Measurements from ENCODE around the gene CCDC171. TPM values are rescaled to one million over a fixed set of nuclear protein-coding genes. Genes with fewer than 3 reads are reported as not detected.
A peak's percentile ranks its signal among the peaks of the same experiment; 100 is the strongest.
"Not testable (repeated sequence)": the region's sequence is repeated elsewhere in the genome, so short reads cannot be mapped to it uniquely, and the experiment has no call there.

The CCDC171 gene
- total RNA-seq, 1 experiment from 2014 or later = 0.53 TPM

- not testable (repeated sequence) for H3K27me3 ChIP-seq (replicated peaks); H3K9me3 ChIP-seq (replicated peaks)
Measured at GRCh38 chr9:15592940-15593339, 40.1 kb downstream of the CCDC171 start.

DNA sequence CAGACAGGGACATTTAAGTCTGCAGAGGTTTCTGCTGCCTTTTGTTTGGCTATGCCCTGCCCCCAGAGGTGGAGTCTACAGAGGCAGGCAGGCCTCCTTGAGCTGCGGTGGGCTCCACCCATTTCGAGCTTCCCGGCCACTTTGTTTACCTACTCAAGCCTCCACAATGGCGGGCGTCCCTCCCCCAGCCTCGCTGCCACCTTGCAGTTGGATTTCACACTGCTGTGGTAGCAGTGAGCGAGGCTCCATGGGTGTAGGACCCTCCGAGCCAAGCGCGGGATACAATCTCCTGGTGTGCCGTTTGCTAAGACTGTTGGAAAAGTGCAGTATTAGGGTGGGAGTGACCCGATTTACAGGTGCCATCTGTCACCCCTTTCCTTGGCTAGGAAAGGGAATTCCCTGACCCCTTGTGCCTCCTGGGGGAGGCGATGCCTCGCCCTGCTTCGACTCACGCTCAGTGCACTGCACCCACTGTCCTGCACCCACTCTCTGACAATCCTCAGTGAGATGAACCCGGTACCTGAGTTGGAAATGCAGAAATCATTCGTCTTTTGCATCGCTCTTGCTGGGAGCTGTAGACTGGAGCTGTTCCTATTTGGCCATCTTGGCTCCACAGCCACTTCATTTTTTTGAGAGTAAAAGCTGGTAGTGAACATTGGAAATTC is 48.0 kb downstream of the CCDC171 start:
- DNase-seq (ENCODE audit: low read depth in 1 of 2, low spot score in 2 of 2); H3K27ac ChIP-seq: not testable (repeated sequence)

More at GRCh38 chr9:15592940-15593339, 40.1 kb downstream of the CCDC171 start:
- H3K36me3 ChIP-seq; DNase-seq (ENCODE audit: low read depth in 1 of 2, low spot score in 2 of 2); H3K4me1 ChIP-seq (replicated peaks); H3K4me3 ChIP-seq; H3K27ac ChIP-seq: not testable (repeated sequence)

DNA sequence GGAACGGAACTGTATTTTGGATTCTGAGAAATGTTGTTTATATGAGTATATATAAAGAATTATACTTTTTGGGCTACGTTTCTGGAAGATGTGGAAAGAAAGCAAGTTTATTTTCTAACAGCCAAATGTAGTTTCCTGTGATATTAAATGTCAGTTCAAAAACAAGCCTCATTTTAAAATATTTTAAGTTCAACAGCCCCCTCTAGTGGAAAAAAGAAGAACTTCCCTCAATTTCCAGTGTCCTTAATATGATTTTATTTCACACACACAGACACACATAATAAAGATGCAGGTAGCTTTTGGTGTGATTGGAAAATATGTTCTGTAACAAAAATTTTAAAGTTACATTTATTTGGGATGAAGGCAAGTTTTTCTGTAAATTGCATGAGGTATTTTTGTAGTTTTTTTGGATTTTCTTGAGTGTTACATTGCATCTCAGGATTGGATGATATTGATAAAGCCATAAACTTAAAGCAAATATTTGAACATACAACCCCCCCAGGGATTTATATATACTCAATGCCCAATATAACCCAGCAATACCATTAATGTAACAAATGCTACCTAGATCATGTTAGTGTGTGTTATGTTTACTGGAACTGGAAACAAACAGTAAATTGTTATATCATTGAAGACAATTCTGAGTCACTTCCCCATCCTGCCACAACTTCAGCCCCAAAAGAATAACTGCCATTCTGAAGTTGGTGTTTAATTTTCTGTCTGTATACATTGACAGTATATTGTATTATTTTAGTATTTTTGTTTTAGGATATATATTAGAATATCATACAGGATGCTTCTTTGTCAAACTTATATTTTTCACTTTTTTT is 54.0 kb downstream of the CCDC171 start:
- Histone ChIP-seq H3K9me3 (replicated peaks) (no peaks in the 10 kb centered on the region), H3K36me3 (no peaks in the 10 kb centered on the region), H3K27ac (no peak overlapping the region), H3K27me3 (replicated peaks) (no peaks in the 10 kb centered on the region), H3K4me3 (no peak overlapping the region), H3K4me1 (replicated peaks) (no peaks in the 10 kb centered on the region; the same call in 1 of the 2 replicates)
- DNase-seq (ENCODE audit: low read depth in 1 of 2, low spot score in 2 of 2) = peak in 1 of 2 experiments; percentile 42

More for the DNA sequence above, 48.0 kb downstream of the CCDC171 start:
- not testable (repeated sequence) for H3K4me1 ChIP-seq (replicated peaks); H3K27me3 ChIP-seq (replicated peaks); H3K9me3 ChIP-seq (replicated peaks); H3K4me3 ChIP-seq; H3K36me3 ChIP-seq

- Histone ChIP-seq H3K4me3 (no peak overlapping the region), H3K36me3 (no peaks in the 10 kb centered on the region)
- DNase-seq (ENCODE audit: low read depth in 1 of 2, low spot score in 2 of 2) = no peak
Measured at GRCh38 chr9:15612962-15613361, 60.1 kb downstream of the CCDC171 start.

DNA sequence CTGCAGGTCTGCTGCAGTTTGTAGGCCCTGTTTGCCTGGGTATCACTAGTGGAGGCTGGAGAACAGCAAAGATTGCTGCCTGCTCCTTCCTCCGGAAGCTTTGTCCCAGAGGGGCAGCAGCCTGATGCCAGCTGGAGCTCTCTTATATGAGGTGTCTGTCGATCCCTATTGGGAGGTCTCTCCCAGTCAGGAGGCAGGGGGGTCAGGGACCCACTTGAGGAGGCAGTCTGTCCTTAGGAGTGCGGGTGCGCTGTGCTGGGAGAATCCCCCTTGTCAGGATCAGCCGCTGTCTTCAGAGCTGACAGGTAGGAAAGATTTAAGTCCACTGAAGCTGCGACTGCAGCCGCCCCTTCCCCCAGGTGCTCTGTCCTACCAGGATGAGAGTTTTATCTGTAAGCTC is 64.9 kb downstream of the CCDC171 start:
- no peak overlapping the region for H3K4me3 ChIP-seq
- no peaks in the 10 kb centered on the region for H3K36me3 ChIP-seq
- H3K4me1 ChIP-seq (replicated peaks) = no peaks in the 10 kb centered on the region
- H3K27ac ChIP-seq = no peak overlapping the region
- DNase-seq (ENCODE audit: low read depth in 1 of 2, low spot score in 2 of 2) = no peak
- H3K9me3 ChIP-seq (replicated peaks) = no peaks in the 10 kb centered on the region
- no peaks in the 10 kb centered on the region for H3K27me3 ChIP-seq (replicated peaks)

More at GRCh38 chr9:15612962-15613361, 60.1 kb downstream of the CCDC171 start:
- Histone ChIP-seq H3K9me3 (replicated peaks) (no peaks in the 10 kb centered on the region), H3K4me1 (replicated peaks) (no peaks in the 10 kb centered on the region), H3K27ac (no peak overlapping the region), H3K27me3 (replicated peaks) (no peaks in the 10 kb centered on the region)

- Histone ChIP-seq H3K4me1 (replicated peaks) (no peaks in the 10 kb centered on the region), H3K36me3 (no peaks in the 10 kb centered on the region), H3K9me3 (replicated peaks) (no peaks in the 10 kb centered on the region), H3K4me3 (no peak overlapping the region), H3K27ac (no peak overlapping the region), H3K27me3 (replicated peaks) (no peaks in the 10 kb centered on the region)
- no peak for DNase-seq (ENCODE audit: low read depth in 1 of 2, low spot score in 2 of 2)
Measured at GRCh38 chr9:15618540-15619331, 65.9 kb downstream of the CCDC171 start.

DNA sequence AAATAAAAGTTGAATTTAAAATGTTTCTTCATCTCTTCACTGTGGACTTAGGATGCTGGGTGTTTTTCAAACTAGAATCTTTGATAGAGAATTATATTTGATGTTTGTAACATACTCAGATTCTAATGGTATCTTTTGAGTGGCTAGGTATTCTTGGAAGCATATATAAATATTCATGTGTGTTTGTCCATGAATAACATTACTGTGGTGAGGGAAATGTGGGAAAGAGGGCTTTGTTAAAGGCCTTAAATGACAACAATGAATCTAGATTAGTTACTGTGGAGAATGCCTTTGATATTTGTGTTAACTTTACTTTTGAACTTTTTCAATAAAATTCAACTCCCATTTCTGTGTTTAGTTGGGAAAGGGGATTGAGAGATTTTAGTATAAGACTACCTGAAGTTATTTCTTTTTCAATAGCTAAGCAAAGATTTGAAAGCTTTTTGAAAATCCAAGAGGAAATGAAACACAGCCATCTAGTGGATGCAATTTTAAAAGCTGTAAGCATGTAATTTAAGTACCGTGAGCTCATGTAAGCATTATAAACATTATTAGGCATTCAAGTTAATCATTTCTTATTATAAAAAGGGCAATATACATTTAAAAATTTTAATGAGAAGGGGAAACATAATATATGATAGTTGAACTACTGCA is 69.6 kb downstream of the CCDC171 start:
- Histone ChIP-seq H3K4me1 (replicated peaks) (no peaks in the 10 kb centered on the region), H3K27ac (no peak overlapping the region), H3K36me3 (no peaks in the 10 kb centered on the region), H3K4me3 (no peak overlapping the region), H3K9me3 (replicated peaks) (no peaks in the 10 kb centered on the region), H3K27me3 (replicated peaks) (no peaks in the 10 kb centered on the region)
- no peak for DNase-seq (ENCODE audit: low read depth in 1 of 2, low spot score in 2 of 2)

GRCh38 chr9:15635752-15636151 is 82.9 kb downstream of the CCDC171 start:
- Histone ChIP-seq H3K27me3 (replicated peaks) (no peaks in the 10 kb centered on the region), H3K9me3 (replicated peaks) (no peaks in the 10 kb centered on the region), H3K4me3 (no peak overlapping the region), H3K4me1 (replicated peaks) (no peaks in the 10 kb centered on the region), H3K27ac (no peak overlapping the region), H3K36me3 (no peaks in the 10 kb centered on the region)
- DNase-seq (ENCODE audit: low read depth in 1 of 2, low spot score in 2 of 2) = no peak

GRCh38 chr9:15640121-15640520 is 87.3 kb downstream of the CCDC171 start:
- no peak for DNase-seq (ENCODE audit: low read depth in 1 of 2, low spot score in 2 of 2)
- H3K27ac ChIP-seq = no peak overlapping the region
- no peaks in the 10 kb centered on the region for H3K4me1 ChIP-seq (replicated peaks)
- no peaks in the 10 kb centered on the region for H3K27me3 ChIP-seq (replicated peaks)
- H3K36me3 ChIP-seq = no peaks in the 10 kb centered on the region
- no peak overlapping the region for H3K4me3 ChIP-seq
- H3K9me3 ChIP-seq (replicated peaks) = no peaks in the 10 kb centered on the region

DNA sequence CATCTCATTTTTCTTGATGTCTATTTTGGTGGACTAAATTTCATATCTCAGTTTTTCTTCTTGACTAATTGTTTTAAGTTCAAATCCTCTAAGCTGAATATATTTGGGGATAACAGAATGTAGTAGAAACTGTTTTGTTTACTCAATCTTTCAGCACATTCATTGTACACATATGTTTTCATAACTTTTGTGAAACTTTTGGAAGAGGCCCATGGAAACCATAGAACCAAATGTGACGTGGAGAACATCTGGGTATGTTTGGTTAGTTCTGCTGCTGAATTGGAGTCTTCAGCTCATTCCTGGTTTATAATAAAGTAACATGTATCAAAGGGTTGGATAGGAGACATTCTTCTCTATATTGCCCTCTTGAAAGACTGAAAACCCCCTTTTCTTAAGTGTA is 88.4 kb downstream of the CCDC171 start:
- Histone ChIP-seq H3K27ac (no peak overlapping the region), H3K27me3 (replicated peaks) (no peaks in the 10 kb centered on the region), H3K4me1 (replicated peaks) (no peaks in the 10 kb centered on the region), H3K36me3 (no peaks in the 10 kb centered on the region), H3K9me3 (replicated peaks) (no peaks in the 10 kb centered on the region), H3K4me3 (no peak overlapping the region)
- DNase-seq (ENCODE audit: low read depth in 1 of 2, low spot score in 2 of 2) = no peak

DNA sequence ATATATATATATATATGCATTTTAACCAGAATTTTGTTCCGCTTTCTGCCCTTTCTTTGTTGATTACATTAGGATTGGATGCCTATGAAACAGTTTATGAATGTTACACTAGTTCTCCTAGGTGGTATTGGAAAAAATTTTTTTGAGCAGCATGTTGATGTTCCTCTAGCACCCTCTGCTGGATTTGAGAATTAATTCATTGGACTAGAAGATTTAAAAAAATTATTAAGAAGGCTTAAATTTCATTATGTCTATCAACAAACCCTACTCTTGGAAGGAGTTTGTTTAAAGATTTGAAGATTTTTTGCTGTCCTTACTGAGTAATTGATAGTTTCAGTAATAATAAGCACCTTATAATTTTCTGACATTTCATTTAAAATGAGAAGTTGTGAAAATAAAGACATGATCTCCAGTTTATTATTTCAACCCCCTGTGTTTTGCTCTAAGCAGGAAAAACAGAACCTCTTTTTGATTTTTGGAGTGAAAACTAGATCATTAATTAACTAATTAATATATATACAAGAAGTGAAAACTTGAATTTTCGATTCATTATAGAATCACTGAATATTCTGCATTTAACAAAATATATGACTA is 89.6 kb downstream of the CCDC171 start:
- no peak overlapping the region for H3K4me3 ChIP-seq
- H3K27me3 ChIP-seq (replicated peaks) = no peaks in the 10 kb centered on the region
- DNase-seq (ENCODE audit: low read depth in 1 of 2, low spot score in 2 of 2) = no peak
- no peaks in the 10 kb centered on the region for H3K36me3 ChIP-seq
- H3K4me1 ChIP-seq (replicated peaks) = no peaks in the 10 kb centered on the region
- no peaks in the 10 kb centered on the region for H3K9me3 ChIP-seq (replicated peaks)
- no peak overlapping the region for H3K27ac ChIP-seq

- no peak for DNase-seq (ENCODE audit: low read depth in 1 of 2, low spot score in 2 of 2)
- no peaks in the 10 kb centered on the region for H3K4me1 ChIP-seq (replicated peaks)
- H3K27me3 ChIP-seq (replicated peaks) = no peaks in the 10 kb centered on the region
- no peak overlapping the region for H3K27ac ChIP-seq
- H3K9me3 ChIP-seq (replicated peaks) = no peaks in the 10 kb centered on the region
- no peaks in the 10 kb centered on the region for H3K36me3 ChIP-seq
- H3K4me3 ChIP-seq = no peak overlapping the region
Measured at GRCh38 chr9:15670246-15670645, 117.4 kb downstream of the CCDC171 start.

DNA sequence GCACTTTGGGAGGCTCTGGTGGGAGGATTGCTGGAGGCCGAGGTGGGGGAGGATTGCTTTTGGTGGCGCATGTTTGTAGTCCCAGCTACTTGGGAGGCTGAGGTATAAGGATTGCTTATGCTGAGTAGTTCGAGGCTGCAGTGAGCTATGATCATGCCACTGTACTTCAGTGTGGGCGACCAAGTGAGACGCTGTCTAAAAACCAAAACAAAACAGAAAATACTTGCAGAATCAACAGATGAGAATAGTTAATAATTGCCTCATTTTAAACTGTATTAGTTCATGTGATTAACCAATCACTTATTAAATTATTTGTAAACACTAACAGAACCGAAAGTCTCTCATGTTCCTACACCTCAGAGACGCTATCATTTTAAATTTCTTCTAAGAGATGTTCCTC is 118.1 kb downstream of the CCDC171 start:
- no peak overlapping the region for H3K27ac ChIP-seq
- no peak overlapping the region for H3K4me3 ChIP-seq
- no peaks in the 10 kb centered on the region for H3K9me3 ChIP-seq (replicated peaks)
- no peak for DNase-seq (ENCODE audit: low read depth in 1 of 2, low spot score in 2 of 2)
- no peaks in the 10 kb centered on the region for H3K36me3 ChIP-seq
- H3K4me1 ChIP-seq (replicated peaks) = no peaks in the 10 kb centered on the region
- H3K27me3 ChIP-seq (replicated peaks) = no peaks in the 10 kb centered on the region
